Measurements from ENCODE around the gene WDR75.
"Not testable (repeated sequence)": the region's sequence is repeated elsewhere in the genome, so short reads cannot be mapped to it uniquely, and the experiment has no call there.

WDR75 gene

GRCh38 chr2:189465478-189465877 is 24.2 kb downstream of the WDR75 start:
- Histone ChIP-seq H3K27ac (no peak overlapping the region), H3K4me3 (no peak overlapping the region)
- DNase-seq (ENCODE audit: low spot score): no peak
- no peak for TF ChIP-seq CTCF (IDR thresholded peaks at IDR 0.05)

DNA sequence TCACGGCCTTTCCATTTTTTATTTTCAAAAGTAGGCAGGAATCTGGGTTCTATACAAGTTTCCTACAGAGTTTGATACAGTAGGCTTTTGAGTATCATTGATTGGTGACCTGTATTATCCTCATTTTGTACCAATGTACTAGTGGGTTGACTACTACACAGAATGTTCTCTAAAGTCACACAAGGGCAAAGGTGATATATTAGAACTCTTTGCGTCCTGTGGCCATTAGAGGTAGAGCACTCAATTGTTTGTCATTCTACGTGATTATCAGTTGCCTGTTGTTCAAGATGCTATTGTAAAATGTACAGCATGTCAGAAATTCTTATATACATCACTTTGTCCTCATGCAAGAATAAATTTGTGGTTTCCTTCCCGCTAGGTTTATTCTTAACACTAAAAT is 24.8 kb downstream of the WDR75 start:
- no peak for DNase-seq (ENCODE audit: low spot score)
- TF ChIP-seq CTCF (IDR thresholded peaks at IDR 0.05): no peak
- Histone ChIP-seq H3K4me3 (no peak overlapping the region), H3K27ac (no peak overlapping the region)

GRCh38 chr2:189466656-189467055 is 25.4 kb downstream of the WDR75 start:
- Histone ChIP-seq H3K27ac (no peak overlapping the region), H3K4me3 (no peak overlapping the region)
- DNase-seq (ENCODE audit: low spot score): no peak
- peak; percentile 29 for TF ChIP-seq CTCF (IDR thresholded peaks at IDR 0.05)

GRCh38 chr2:189467160-189467559 is 25.9 kb downstream of the WDR75 start:
- H3K4me3 ChIP-seq: no peak overlapping the region
- H3K27ac ChIP-seq: no peak overlapping the region
- TF ChIP-seq CTCF (IDR thresholded peaks at IDR 0.05): no peak
- no peak for DNase-seq (ENCODE audit: low spot score)

DNA sequence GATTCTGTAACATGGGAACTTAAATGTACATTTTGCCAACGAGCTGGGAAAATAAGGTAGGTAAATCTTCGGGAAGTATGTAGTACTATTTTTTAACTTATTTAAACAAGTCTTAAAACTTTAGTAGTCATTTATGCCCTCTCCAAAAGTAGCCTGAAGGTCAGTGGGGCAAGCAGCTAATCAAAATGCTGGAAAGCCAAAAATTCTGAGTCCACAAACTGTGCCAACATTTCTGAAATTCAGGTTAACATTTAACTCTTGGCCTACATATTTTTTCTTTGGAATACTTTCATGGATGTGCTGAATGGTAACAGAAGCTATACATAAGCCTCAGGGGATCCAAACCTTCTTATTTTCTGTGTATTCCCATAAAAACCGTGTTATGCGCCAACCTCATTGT is 26.3 kb downstream of the WDR75 start:
- Histone ChIP-seq H3K4me3 (no peak overlapping the region), H3K27ac (no peak overlapping the region)
- no peak for DNase-seq (ENCODE audit: low spot score)
- TF ChIP-seq CTCF (IDR thresholded peaks at IDR 0.05): no peak

- DNase-seq (ENCODE audit: low spot score): no peak
- H3K27ac ChIP-seq: no peak overlapping the region
- TF ChIP-seq CTCF (IDR thresholded peaks at IDR 0.05): no peak
- H3K4me3 ChIP-seq: no peak overlapping the region
Observed at GRCh38 chr2:189474526-189474925, 33.3 kb downstream of the WDR75 start.

GRCh38 chr2:189477756-189478155 is 36.5 kb downstream of the WDR75 start:
- DNase-seq (ENCODE audit: low spot score): no peak
- Histone ChIP-seq H3K4me3 (no peak overlapping the region), H3K27ac (no peak overlapping the region)
- no peak for TF ChIP-seq CTCF (IDR thresholded peaks at IDR 0.05)

- H3K27ac ChIP-seq; DNase-seq (ENCODE audit: low spot score); H3K4me3 ChIP-seq: not testable (repeated sequence)
Observed at GRCh38 chr2:189478289-189478688, 37.0 kb downstream of the WDR75 start.
